ENCODE measurements around the gene CBY3.

GRCh38 chr5:179730356-179730755 lies 49.5 kb upstream of the CBY3 start:
- TF ChIP-seq CTCF (IDR thresholded peaks at IDR 0.05), result no peak
- no peak for TF ChIP-seq POLR2AphosphoS5 (IDR thresholded peaks at IDR 0.05)

Measured in breast epithelium (tissue), 3 donors.